Adipose tissue (tissue), 3 donors: ENCODE data around the gene TXK. TPM values are rescaled to one million over a fixed set of nuclear protein-coding genes. Genes with fewer than 3 reads are reported as not detected.

ENCODE experiments used
- H3K27ac ChIP-seq: one replicate; pipeline ENCODE4 v1.5.1; 2013; ENCODE audit warnings: low read depth, low read length
- WGBS, 3 donors: extraction: QIAGEN DNeasy Blood & Tissue Kit; methylation state at CpG; one replicate each; pipeline ENCODE4 v1.1.7; 2013; 5-methylcytosine and 5-hydroxymethylcytosine counted together
- polyA plus RNA-seq, 3 donors: library from polyadenylated mRNA; stranded (reverse); fragments of 200-250 nt; gene quantifications; one replicate each; pipeline ENCODE4 v1.2.3, GENCODE V29; 2013
- donor health status: healthy with polysubstance abuse.
- donor health status: Bipolar disorder and iron deficiency.
- donor health status: healthy.

The TXK gene
- polyA plus RNA-seq, 3 donors, result 0.45 to 0.87 TPM; not detected in 1

DNA sequence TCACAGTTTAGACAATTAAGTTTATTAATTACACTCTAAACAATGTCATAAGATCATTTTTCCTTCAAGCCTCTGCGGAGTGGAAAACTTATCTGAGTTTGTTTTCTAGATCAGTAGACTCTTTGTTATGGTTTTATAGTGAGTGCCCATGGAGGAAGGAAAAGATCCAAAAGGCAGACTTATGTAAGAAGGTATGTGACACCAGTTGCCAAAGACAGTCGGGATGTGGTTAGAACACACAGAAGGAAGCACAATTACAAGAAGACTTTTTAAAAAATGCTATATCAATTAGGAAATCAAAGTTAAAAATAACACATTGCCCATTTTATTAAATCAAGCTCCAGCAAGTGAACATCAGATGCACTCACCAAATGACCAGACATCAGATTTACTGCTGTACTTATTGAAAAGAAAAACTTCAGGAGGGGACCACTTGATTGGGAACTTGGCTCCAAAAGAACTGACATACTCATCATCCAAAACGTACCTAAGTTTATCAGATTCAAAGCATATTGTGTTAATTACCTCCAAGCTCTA lies 60.4 kb downstream of the TXK start:
- WGBS, 3 donors, result 50 to 57% (median 54%) methylated on average over 3 of the region's 3 CpGs
- no peak overlapping the region for H3K27ac ChIP-seq

DNA sequence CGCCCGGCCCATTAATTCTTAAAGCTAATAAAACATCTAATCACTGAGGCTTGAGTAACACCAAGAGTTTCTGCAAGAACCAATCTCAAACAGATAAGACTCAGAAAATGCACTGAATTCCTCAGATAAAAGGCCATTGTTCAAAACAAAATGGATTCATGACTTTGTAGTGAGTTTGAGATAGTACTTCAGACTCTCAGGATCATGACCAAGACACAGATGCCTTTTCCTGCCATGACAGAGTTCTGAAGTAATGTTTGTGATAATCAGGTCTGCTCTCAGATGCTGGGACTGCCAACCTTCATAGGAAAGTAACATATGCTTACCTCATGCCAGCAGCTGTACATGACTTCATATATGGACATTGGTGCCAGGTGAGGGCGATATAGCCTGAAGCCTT lies 62.9 kb downstream of the TXK start:
- WGBS, 3 donors, result 65 to 91% (median 90%) methylated on average over 3 of the region's 3 CpGs
- H3K27ac ChIP-seq, result no peak overlapping the region

DNA sequence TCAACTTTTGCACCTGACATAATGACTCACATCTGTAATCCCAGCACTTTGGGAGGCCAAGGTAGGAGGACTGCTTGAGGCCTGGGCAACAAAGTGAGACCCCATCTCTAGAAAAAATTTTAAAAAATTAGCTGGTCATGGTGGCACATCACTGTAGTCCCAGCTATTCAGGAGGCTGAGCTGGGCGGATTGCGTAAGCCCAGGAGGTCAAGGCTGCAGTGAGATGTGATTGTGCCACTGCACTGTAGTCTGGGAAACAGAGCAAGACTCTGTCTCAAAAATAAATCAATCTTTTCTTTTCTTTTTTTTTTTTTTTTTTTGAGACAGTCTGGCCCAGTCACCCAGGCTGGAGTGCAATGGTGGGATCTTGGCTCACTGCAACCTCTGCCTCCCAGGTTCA lies 65.0 kb downstream of the TXK start:
- no peak overlapping the region for H3K27ac ChIP-seq
- WGBS, 3 donors, result 46 to 79% (median 73%) methylated on average over 2 of the region's 2 CpGs

DNA sequence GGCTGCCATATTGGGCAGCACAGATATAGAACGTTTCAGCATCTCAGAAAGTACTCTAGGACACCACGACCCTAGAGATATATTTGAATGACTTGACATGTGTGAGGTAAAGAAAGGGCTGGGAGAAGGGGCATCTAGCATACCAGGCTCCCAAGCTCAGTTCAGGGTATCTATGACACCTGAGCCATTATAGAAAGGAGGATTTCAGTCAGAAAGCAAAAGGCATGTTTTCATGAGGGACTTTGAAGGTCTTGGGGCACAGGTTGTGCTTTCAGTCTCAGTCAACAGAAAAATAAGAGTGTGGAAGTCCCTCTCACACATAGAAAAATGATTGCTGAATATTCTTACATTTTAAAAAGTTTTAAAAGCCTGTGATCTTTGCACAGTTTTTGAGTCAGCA lies 65.9 kb downstream of the TXK start:
- no peak overlapping the region for H3K27ac ChIP-seq
- 70 to 84% (median 76%) methylated on average over 2 of the region's 2 CpGs for WGBS, 3 donors

DNA sequence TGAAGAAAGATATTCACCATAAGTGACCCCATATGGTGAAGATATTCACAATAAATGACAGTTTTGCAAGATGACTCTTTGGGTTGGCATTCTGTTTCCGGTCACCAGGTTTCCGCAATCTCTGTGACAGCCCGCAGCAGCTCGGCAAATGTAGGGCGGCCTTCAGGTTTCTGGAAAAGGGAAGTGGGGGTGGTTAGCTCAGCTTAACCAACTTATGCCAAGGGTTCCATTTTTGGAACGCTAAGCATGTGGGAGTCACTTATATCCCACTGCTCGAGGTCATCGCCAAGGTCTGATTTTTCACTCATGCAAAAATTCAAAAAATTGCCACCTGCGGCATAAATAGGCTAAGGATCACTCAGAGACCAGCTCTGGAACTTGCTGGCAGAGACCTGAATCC lies 66.5 kb downstream of the TXK start:
- no peak overlapping the region for H3K27ac ChIP-seq
- WGBS, 3 donors, result 76 to 95% (median 80%) methylated on average over 9 of the region's 9 CpGs

DNA sequence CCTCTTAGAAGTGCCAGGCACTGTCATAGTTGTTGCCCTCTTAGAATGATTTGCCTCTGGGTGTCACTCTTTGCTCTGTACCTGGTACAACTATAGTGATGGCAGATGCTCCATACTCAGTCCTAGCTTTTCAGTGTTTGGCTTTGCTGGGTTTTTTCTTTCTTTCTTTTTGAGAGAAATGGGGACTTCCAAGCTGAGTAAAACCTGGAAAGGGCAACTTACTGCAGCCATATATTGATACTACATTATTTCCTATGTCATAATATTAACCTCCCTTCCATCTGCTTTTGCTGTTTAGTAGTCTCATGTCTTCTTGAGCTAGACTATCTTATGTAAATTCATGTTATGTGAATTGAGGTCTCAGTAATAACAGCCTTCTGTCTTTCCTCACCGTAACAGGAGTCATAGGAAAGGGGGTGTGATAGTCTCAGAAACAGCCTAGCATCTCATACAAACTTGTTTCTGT lies 68.4 kb downstream of the TXK start:
- WGBS, 3 donors, result 93 to 100% (median 96%) methylated on average over 1 of the region's 1 CpG
- no peak overlapping the region for H3K27ac ChIP-seq

DNA sequence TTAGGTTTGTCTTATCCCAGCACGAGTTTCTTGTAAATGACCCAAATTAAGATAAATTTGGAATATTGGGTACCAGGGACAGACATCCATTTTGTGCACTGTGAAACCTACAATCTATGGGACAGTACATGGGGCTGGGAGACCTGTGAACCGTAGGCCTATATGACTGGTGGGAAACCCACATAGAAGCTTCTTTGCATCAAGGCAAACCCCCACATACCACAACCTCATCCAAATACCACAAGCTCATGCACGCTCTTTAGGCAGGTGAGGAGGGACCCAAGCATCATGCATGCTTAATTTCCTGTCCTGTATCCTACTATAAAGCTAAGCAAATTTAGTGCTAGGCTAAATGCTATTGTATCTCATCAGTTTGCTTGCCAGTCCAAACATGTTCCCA lies 69.7 kb downstream of the TXK start:
- WGBS, 3 donors, result 75 to 84% (median 80%) methylated on average over 3 of the region's 3 CpGs
- no peak overlapping the region for H3K27ac ChIP-seq

DNA sequence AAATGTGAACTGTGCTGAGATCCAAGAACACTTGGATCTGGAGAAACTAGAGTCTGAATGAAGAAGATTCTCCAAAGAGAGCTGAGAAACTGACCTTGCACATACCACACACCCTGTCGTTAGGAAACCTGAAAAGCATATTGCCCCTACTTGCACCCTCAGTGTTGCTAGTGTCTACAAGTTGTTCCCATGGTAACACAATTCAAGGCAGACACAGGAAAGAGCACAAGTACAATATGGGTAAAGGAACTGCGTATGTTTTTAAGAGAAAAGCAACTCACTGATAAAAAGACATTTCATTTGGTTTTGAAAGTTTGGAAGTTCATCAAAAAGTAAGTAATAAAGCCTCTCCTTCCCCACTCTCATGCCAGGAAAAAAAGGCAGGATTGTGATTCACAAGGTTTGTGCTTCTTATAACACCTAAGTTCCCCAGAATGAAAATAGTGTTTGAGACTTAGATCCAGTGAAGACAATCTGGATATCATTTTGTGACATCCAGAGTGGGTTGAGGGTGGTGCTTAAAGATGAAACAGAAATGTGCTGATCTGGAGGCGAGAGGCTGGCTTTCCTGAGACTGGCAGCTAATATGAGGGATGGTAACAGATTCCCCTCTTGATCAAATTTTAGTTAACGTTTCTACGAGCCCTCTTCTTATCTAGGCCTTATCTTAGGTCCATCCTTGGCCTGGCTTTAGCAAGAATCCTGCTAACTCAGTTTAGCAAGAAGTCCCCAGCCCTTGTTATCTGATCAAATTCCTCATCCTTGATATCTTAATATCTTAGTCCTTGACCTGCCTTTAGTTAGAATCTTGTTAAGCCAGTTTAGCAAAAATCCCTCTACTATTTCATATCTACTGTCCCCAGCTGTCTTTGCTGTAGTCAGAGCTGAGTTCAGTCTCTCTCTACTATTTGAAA lies 75.2 kb downstream of the TXK start:
- 70 to 79% (median 73%) methylated on average over 5 of the region's 5 CpGs for WGBS, 3 donors
- no peak overlapping the region for H3K27ac ChIP-seq

DNA sequence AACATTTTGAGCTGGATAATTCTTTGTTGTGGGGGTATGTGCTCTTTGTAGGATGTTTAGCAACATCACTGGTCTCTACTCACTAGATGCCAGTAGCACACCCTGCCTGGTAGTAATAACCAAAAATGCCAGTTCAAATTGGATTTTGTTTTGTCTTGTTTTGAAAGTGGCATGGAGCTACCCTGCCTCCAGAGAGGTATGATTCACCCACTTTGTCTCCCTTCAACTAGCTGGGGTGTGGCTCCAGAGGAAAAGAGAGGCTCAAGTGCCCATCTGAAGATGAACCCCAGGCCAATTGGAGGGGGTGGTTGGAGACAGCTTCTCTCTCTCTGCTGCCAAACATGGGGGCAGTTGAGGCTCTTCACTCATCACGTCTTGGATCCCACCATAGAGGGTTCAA lies 83.0 kb downstream of the TXK start:
- H3K27ac ChIP-seq, result no peak overlapping the region
- WGBS, 3 donors, result 82 to 88% (median 83%) methylated on average over 1 of the region's 1 CpG

DNA sequence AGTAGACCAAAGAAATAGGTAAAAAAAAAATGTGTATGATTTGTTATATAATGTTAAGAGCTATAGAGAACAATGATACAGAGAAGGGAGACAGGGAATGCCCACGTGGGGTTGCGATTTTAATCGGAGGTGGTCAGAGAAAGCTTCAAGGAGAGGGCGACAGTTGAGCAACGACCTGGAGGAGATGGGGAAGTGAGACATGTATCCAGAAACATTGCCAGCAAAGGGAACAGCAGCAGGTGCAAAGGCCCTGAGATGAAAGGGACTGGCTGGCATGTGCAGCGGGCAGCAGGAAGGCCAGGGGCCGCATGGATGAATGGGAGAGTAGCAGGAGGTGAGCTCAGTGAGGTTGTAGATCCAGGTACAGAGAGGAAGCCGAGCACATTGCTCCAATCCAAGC lies 84.6 kb downstream of the TXK start:
- no peak overlapping the region for H3K27ac ChIP-seq
- 73 to 92% (median 78%) methylated on average over 8 of the region's 8 CpGs for WGBS, 3 donors

DNA sequence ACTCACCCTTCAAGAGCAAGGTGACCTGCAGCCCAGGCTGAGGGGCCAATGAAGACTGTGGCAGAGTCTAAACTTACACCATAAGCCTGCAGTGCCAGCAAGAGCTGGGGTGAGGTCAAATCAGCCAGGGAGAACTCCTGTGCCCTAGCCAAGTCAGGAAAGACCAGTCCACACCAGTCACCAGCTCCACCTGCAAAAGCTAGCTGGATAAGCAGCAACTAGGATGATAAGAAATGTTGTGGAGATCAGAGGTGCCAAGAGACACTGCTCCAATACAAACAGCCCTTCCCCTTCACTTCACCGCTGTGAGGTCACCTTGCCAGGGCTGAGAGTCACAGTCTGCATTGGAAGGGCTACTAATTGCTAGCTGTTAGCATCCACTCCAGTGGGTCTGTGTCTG lies 86.2 kb downstream of the TXK start:
- WGBS, 3 donors, result 47 to 76% (median 63%) methylated on average over 1 of the region's 1 CpG
- H3K27ac ChIP-seq, result no peak overlapping the region

DNA sequence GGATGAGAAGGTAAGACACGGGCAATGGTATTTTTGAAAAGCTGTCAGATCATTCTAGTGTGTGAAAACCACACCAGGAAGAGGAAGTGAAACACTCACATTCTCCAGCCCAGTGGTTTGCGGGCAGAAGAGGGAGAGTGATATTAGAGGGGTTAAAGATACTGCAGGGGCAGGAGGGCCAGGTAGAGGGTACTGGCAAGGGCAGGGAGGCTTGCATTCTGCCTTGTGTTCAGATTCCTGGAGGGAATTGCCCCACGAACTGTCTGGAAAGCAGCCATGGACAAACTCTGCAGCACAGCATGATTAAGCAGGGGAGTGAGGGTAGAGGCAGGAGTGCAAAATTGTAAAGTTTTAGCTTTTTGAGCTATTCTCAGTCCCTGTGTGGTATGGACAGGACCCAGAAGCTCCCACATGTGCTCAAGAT lies 86.6 kb downstream of the TXK start:
- H3K27ac ChIP-seq, result no peak overlapping the region
- WGBS, 3 donors, result 14 to 34% (median 18%) methylated on average over 3 of the region's 3 CpGs

DNA sequence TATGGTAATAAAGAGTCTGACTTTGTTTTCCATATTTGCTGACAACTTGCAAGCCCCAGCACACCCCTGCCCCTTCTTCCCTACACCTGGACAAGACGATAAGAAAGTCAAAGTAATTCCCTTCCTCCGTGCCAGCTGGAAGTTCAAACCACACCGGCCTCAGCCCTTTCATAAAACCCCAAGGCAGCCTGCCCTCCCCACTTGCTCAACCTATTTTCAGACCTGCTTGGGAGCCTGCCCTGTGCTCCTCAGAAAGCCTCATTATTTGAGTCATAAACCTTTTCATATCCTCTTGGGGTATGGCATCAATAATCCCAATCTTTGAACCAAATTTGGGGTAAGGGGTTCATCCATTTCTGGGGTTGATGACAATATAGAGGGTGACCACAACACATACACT lies 88.0 kb downstream of the TXK start:
- WGBS, 3 donors, result 23 to 53% (median 48%) methylated on average over 3 of the region's 3 CpGs
- no peak overlapping the region for H3K27ac ChIP-seq

DNA sequence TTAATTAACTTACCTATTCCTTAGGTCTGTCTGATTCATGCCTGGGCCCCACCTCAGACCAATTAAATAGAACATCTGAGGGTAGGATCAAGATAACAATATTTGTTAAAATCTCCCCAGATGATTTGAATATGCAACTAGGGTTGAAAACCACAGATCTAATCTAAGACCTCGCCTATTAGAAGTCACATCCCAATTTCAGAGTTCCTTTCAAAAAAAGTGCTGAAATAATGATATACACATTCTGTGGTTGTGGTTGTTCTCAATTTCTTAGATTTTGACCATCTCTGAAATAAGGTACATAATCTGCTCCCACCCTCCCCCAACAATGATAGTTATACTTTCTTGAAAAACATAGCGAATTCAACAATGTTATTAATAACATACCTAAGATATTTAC lies 89.8 kb downstream of the TXK start:
- H3K27ac ChIP-seq, result no peak overlapping the region
- 72 to 90% (median 73%) methylated on average over 2 of the region's 2 CpGs for WGBS, 3 donors

DNA sequence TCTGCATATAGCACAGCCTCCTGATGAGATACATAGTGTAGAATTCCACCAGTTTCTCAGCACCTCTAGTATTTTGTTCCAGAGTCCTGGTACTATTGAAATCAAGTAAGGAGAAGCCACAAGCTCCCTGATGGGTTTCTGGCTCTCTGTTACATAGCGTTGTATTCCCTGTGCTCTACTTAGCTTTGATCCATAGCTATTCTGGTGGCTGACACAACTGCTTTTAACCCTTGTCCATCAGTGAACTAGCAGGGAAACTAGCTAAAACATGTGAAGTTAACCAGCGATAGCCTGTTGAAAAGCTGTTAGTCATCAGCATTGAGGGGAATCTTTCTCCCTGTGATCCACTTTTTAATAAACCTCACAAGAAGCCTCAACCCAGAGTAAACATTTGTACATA lies 90.5 kb downstream of the TXK start:
- 39 to 76% (median 67%) methylated on average over 2 of the region's 2 CpGs for WGBS, 3 donors
- H3K27ac ChIP-seq, result no peak overlapping the region

DNA sequence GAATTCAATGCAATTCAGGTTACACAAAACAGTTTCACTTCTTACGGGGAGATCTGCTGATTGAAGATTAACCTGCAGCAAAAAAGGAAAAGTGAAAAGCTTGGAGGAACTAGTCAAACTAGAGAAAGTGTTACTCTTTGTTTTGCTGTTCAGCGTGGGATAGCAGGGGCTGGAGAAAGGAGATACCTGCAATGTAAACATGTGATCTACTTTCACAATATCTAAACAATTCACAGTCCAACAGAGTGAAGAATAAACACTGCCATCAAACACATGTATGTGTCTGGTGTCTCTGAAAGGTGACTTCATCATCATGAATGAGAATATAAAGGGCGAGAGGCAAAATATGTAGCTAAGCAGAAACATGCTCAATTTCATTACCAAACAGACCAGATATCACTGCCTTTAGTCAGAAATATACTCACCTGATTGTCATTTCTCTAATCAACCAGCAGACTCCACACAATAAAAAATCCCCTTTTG lies 91.0 kb downstream of the TXK start:
- no peak overlapping the region for H3K27ac ChIP-seq
- 29 to 57% (median 52%) methylated on average over 3 of the region's 3 CpGs for WGBS, 3 donors

DNA sequence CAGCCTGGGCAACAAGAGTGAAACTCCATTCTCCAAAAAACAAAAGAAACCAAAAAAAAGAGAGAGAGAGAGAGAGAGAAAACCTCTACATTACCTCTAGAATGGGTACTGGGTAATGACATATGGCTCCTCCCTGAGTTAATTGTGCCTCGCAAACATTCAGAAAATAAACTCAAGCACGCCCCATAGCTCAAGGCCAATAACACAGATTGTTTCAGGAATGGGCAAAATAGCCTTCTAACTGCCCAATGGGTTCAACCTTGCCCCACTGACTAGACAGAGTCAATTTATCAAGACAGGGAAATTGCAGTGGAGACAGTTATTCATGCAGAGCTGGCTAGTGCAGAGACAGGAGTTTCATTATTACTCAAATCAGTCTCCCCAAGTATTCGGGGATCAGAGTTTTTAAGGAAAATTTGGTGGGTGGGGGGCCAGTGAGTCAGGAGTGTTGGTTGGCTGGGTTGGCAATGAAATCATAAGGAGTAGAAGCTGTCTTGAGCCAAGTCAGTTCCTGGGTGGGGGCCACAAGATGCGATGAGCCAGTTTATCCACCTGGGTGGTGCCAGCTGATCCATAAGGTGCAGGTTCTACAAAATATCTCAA lies 92.4 kb downstream of the TXK start:
- WGBS, 3 donors, result 74 to 85% (median 76%) methylated on average over 4 of the region's 4 CpGs
- no peak overlapping the region for H3K27ac ChIP-seq

DNA sequence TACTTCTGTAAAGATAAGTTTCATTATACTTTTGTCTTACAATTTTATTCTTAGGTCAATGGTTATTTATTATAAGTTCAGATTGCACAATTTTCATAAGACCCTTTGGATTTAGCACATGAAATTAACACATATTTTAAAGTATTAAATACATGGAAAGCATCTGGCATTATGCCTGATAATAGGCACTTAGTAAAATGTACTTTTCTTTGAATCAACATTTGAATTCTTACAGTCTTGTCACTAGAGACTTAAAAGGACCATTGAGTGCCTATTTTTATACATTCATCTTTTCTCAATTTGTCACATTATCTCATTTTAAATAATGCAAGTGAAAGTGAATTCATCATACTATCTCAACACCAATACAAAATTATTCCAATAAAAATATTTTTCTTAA lies 94.5 kb downstream of the TXK start:
- no peak overlapping the region for H3K27ac ChIP-seq

DNA sequence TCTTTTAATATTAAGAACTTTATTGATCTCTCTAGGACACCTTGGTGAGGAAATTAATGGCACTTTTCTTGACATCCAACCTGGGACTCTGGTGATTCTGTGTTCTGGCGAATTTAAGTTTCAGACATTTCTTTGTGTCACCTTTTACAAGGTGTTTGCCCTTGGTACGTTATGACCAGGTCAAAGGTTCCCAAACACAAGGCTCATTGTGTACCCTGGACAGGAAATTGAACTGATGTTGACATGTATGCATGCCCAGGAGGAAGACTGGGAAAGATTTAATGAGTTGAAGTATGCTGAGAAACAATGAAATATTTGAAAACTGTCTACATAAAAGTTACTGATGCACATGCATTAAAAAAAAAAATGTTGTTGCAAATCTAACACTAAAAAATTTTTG lies 95.4 kb downstream of the TXK start:
- H3K27ac ChIP-seq, result no peak overlapping the region
- WGBS, 3 donors, result 9 to 30% (median 17%) methylated on average over 2 of the region's 2 CpGs

DNA sequence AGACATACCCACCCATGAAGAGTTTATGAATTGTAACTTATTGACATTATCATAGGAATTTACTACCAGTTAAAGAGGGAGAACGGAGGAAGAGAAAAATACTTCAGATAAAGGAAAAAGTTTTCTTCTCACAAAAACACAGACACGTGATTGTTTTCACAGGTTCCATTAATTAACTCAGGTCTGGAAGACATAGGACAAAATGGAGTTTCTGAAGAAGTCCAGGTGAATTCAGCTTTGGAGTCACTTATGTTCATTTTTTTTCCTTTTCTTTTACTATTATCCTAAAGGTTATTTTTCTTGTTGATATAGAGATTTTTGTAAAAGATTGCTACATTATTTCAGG lies 97.0 kb downstream of the TXK start:
- H3K27ac ChIP-seq, result no peak overlapping the region
- 53 to 86% (median 64%) methylated on average over 2 of the region's 2 CpGs for WGBS, 3 donors
